Kidney (tissue), 14 donors: ENCODE results near the gene AXIN1. TPM values are rescaled to one million over a fixed set of nuclear protein-coding genes. Genes with fewer than 3 reads are reported as not detected.

Experiments used
- DNase-seq, 5 donors: peaks; one replicate each; pipeline ENCODE4 v3.0.0-alpha.2; 2013 to 2020
- FAIRE-seq: peaks from 2 replicates; lab custom pipeline; 2012; peaks lifted over from hg19 to GRCh38; lab: Jason Lieb, UNC
- H3K27ac ChIP-seq, 2 donors: one replicate each; pipeline ENCODE4 v1.7.0; 2013; ENCODE audit warnings: low read depth in 2 of 2, low read length in 2 of 2, inconsistent platforms in 1 of 2
- H3K27me3 ChIP-seq: one replicate; pipeline ENCODE4 v1.7.1; 2013; ENCODE audit warnings: low read length, inconsistent platforms; ENCODE audit not compliant: control insufficient read depth, insufficient read depth
- H3K36me3 ChIP-seq, 3 donors: one replicate each; pipeline versions ENCODE4 v1.7.0 to v1.7.1; 2013; ENCODE audit warnings: low read length in 3 of 3, control low read depth in 1 of 3, inconsistent platforms in 1 of 3; ENCODE audit not compliant: insufficient read depth in 3 of 3, control insufficient read depth in 2 of 3
- H3K4me1 ChIP-seq, 3 donors: one replicate each; pipeline versions ENCODE4 v1.7.0 to v1.7.1; 2013; ENCODE audit warnings: low read length in 3 of 3, inconsistent platforms in 1 of 3, low read depth in 1 of 3; ENCODE audit not compliant: control insufficient read depth in 2 of 3, insufficient read depth in 2 of 3
- H3K4me3 ChIP-seq, 3 donors: one replicate each; pipeline versions ENCODE4 v1.7.0 to v1.8.1; 2013; ENCODE audit warnings: low read length in 3 of 3, control low read depth in 1 of 3, inconsistent platforms in 1 of 3
- H3K9ac ChIP-seq, 3 donors: one replicate each; pipeline versions ENCODE4 v1.7.0 to v1.7.1; 2013; ENCODE audit warnings: low read length in 3 of 3, control low read depth in 1 of 3, inconsistent platforms in 1 of 3
- H3K9me3 ChIP-seq, 3 donors: one replicate each; pipeline versions ENCODE4 v1.7.0 to v1.7.1; 2013; ENCODE audit warnings: low read length in 3 of 3, control low read depth in 1 of 3, inconsistent platforms in 1 of 3; ENCODE audit not compliant: control insufficient read depth in 2 of 3, insufficient read depth in 1 of 3
- intact Hi-C: fragments of 100-400 bp; cut with DNase I; formaldehyde crosslinking; loops from one replicate; pipeline ENCODE4 v1.11.1; 2022
- polyA plus RNA-seq: library from polyadenylated mRNA; stranded (reverse); fragments of 350-450 nt; fragmentation: Illumina TruSeq; extraction: RNeasy Lipid Tissue Mini Kit (QIAGEN cat#74804); gene quantifications from one replicate; pipeline ENCODE4 v1.2.3, GENCODE V29; 2014; ENCODE audit warnings: low read depth, low replicate concordance; ENCODE audit not compliant: insufficient read depth
- total RNA-seq: library from RNA; stranded (reverse); fragmentation: NEBNext Ultra II Directional; extraction: Animal tissue kit (Norgen Biotek cat#: 25700); gene quantifications from one replicate; pipeline ENCODE4 v1.2.1, GENCODE V29; 2021
- TF ChIP-seq, protein P1 (sequence below): IDR thresholded peaks from 3 replicates; pipeline ENCODE4 v1.5.1; 2012; ENCODE audit warnings: mild to moderate bottlenecking, moderate library complexity, borderline replicate concordance; ENCODE audit not compliant: insufficient read depth; ENCODE audit errors: extremely low read depth
- donor health status: control.
- donor health status: control.
- donor health status: control.
- donor health status: control.
- donor health status: control.
- donor health status: DM: yes; HTN: yes; CAD: no.
- donor health status: Normal renal cell carcinoma (clear cell type).

The AXIN1 gene
- total and polyA plus RNA-seq, 2 donors from 2014 or later, result 9.7 to 24.6 TPM

DNA sequence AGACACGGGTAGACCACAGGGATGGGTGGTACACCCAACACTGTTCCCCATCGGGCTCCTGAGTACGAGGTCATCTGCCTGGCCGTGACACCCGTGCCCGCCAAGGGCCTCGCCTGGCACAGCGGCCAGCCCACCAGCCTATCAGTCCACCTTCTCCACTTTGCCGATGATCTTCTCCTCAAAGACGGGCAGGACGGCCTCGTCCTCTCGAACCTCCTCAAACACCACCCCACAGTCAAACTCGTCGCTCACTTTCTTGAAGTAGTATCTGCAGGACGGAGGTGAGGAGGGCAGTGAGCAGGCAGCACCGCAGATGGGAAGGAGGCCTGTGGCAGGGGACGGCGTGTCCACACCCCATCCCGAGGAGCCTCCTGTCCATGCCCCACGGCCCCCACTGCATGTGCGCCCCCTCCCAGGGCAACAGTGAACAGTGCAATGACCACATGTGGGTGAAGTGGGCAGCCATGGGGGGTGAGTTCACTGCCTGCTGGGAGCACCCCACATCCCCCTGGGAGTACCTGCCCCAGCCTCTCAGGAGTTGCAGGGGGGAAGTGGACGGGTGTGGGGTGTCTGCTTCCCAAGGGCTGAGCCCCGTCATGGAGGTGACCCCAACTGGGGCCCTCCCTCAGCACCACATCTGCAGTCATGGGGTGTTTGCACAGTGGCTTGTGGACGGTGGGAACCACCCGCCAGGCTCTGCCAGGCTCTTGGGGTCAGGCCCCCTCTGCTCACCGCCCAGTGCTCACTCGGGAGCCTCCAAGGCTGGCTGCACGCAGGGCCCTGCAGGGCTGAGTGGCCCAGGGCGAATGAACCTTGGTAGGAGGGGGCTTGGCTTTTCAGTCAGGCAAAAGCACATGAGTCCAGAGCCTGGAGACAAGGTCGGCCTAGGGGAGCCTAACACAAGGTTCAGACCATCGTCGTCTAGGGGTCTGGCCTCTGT lies 64.3 kb downstream of the AXIN1 start:
- DNase-seq (no peak), FAIRE-seq (no peak)
- Histone ChIP-seq H3K27me3 (no peaks in the 10 kb centered on the region), H3K27ac (no peak overlapping the region), H3K9ac (no peak overlapping the region), H3K4me1 (no peaks in the 10 kb centered on the region), H3K36me3 (peaks cover 0 to 8% (median 0%) of the 10 kb centered on the region in 3 donors), H3K9me3 (no peaks in the 10 kb centered on the region), H3K4me3 (no peak overlapping the region)
- intact Hi-C loops, result no loop called here
- TF ChIP-seq, protein P1, sequence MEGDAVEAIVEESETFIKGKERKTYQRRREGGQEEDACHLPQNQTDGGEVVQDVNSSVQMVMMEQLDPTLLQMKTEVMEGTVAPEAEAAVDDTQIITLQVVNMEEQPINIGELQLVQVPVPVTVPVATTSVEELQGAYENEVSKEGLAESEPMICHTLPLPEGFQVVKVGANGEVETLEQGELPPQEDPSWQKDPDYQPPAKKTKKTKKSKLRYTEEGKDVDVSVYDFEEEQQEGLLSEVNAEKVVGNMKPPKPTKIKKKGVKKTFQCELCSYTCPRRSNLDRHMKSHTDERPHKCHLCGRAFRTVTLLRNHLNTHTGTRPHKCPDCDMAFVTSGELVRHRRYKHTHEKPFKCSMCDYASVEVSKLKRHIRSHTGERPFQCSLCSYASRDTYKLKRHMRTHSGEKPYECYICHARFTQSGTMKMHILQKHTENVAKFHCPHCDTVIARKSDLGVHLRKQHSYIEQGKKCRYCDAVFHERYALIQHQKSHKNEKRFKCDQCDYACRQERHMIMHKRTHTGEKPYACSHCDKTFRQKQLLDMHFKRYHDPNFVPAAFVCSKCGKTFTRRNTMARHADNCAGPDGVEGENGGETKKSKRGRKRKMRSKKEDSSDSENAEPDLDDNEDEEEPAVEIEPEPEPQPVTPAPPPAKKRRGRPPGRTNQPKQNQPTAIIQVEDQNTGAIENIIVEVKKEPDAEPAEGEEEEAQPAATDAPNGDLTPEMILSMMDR, result no peak

DNA sequence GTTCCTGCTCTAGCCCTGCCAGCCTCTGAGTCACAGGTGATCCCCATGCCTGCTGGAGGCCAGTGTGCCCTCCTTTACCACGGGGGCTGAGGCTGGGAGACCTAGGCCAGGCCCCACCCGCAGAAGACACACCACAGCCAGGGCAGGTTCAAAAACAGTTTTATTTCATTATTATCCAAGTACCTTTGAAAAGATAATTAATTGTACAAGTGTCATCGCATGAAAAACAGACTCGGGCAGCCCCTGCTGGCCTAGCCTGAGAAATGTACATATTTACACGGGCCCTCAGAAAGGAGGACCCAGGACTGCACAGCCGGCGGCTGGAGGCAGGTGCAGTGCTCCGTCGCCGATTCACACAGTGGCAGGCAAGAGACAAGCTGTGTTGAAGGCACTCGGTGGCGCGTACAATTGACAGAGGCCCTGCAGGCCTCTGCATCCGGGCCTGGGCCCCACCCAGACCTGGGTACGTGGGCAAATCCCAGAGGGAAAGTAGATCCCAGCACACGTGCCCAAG lies 65.2 kb downstream of the AXIN1 start:
- intact Hi-C loops, result no loop called here
- Histone ChIP-seq H3K4me1 (no peaks in the 10 kb centered on the region), H3K36me3 (peaks cover 0 to 4% (median 0%) of the 10 kb centered on the region in 3 donors), H3K27ac (no peak overlapping the region), H3K4me3 (no peak overlapping the region), H3K9ac (no peak overlapping the region), H3K27me3 (no peaks in the 10 kb centered on the region), H3K9me3 (no peaks in the 10 kb centered on the region)
- DNase-seq, result no peak
- TF ChIP-seq, protein P1, result no peak
- FAIRE-seq, result no peak

DNA sequence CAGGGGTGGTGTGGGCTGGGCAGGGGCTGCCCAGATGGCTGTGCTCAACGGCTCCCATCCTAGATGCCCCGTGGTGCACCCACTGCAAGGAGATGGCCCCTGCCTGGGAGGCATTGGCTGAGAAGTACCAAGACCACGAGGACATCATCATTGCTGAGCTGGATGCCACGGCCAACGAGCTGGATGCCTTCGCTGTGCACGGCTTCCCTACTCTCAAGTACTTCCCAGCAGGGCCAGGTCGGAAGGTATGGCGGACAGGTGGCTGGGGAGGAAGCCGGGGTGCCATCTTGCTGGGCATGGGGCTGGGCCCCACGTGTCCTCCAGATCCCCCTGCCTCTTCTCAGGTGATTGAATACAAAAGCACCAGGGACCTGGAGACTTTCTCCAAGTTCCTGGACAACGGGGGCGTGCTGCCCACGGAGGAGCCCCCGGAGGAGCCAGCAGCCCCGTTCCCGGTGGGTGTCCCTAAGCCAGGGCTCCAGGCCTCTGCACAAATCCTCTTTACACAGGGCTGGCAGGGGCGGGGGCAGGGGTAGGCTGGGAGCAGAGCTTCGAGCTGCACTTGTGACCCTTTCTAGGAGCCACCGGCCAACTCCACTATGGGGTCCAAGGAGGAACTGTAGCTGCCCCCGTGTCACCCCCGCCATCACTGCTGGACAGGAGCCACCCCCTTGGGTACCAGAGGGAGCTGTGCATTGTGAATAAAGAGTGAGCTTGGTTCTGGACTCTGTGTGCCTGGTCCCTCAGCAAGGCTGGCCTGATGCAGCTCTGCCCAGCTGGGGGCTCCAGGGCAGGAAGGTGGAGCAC lies 65.8 kb downstream of the AXIN1 start:
- DNase-seq (no peak), FAIRE-seq (no peak)
- Histone ChIP-seq H3K9me3 (no peaks in the 10 kb centered on the region), H3K4me1 (no peaks in the 10 kb centered on the region), H3K27ac (no peak overlapping the region), H3K36me3 (peaks cover 0 to 4% (median 0%) of the 10 kb centered on the region in 3 donors), H3K4me3 (no peak overlapping the region), H3K9ac (no peak overlapping the region), H3K27me3 (no peaks in the 10 kb centered on the region)
- intact Hi-C loops, result no loop called here
- TF ChIP-seq, protein P1, result no peak
